Neural cell (in vitro differentiated cells): ENCODE results near the gene FAM210A. TPM values are rescaled to one million over a fixed set of nuclear protein-coding genes. Genes with fewer than 3 reads are reported as not detected.
A peak's percentile ranks its signal among the peaks of the same experiment; 100 is the strongest.

Experiments used
- H2AFZ ChIP-seq: fragments of 200-600, 300-800 bp; sonication (generic), shearing (Covaris generic); 2 replicates; pipeline ENCODE4 v1.6.0; 2014; ENCODE audit warnings: low read depth, mild to moderate bottlenecking, antibody characterized with exemption, low read length, moderate library complexity
- H3F3A ChIP-seq: fragments of 200-600 bp; shearing (Covaris generic); 2 replicates; pipeline ENCODE4 v1.6.1; 2016; ENCODE audit warnings: mild to moderate bottlenecking, moderate library complexity, mixed read lengths, antibody characterized with exemption, low read length; ENCODE audit not compliant: insufficient read depth, poor library complexity, severe bottlenecking
- H3K27ac ChIP-seq: fragments of 200-600, 300-800 bp; sonication (generic), shearing (Covaris generic); 2 replicates; pipeline ENCODE4 v1.5.1; 2014; ENCODE audit warnings: mild to moderate bottlenecking, low read length, moderate library complexity
- H3K27me3 ChIP-seq: fragments of 300-800, 200-600 bp; sonication (generic), shearing (Covaris generic); 2 replicates; pipeline ENCODE4 v1.6.0; 2014; ENCODE audit warnings: mild to moderate bottlenecking, low read depth, low read length, moderate library complexity; ENCODE audit not compliant: insufficient read depth
- H3K36me3 ChIP-seq: fragments of 300-800, 200-600 bp; sonication (generic), shearing (Covaris generic); 2 replicates; pipeline ENCODE4 v1.5.1; 2014; ENCODE audit warnings: mild to moderate bottlenecking, antibody characterized with exemption, low read length, moderate library complexity; ENCODE audit not compliant: insufficient read depth
- H3K4me2 ChIP-seq: fragments of 300-800, 200-600 bp; sonication (generic), shearing (Covaris generic); 2 replicates; pipeline ENCODE4 v1.6.0; 2014; ENCODE audit warnings: mild to moderate bottlenecking, low read length
- H3K4me3 ChIP-seq: fragments of 300-800, 200-600 bp; sonication (generic), shearing (Covaris generic); 2 replicates; pipeline ENCODE4 v1.5.1; 2014; ENCODE audit warnings: mild to moderate bottlenecking, low read length, moderate library complexity
- H3K79me2 ChIP-seq: fragments of 200-600 bp; shearing (Covaris generic); replicated peaks from 2 replicates; pipeline ENCODE4 v1.6.0; 2014; ENCODE audit warnings: mild to moderate bottlenecking, low read length, moderate library complexity; ENCODE audit not compliant: insufficient read depth
- H3K9ac ChIP-seq: fragments of 300-800, 200-600 bp; sonication (generic), shearing (Covaris generic); 2 replicates; pipeline ENCODE4 v1.6.1; 2016; ENCODE audit warnings: mild to moderate bottlenecking, low read length, mixed read lengths
- H3K9me2 ChIP-seq: fragments of 200-600 bp; shearing (Covaris generic); 2 replicates; pipeline ENCODE4 v1.6.1; 2016; ENCODE audit warnings: mild to moderate bottlenecking, low read length, mixed read lengths; ENCODE audit not compliant: insufficient read depth
- H3K9me3 ChIP-seq: fragments of 200-600, 300-800 bp; sonication (generic), shearing (Covaris generic); 2 replicates; pipeline ENCODE4 v1.6.1; 2016; ENCODE audit warnings: mild to moderate bottlenecking, mixed run types, low read length, moderate library complexity, mixed read lengths
- H4K20me1 ChIP-seq: fragments of 200-600 bp; shearing (Covaris generic); 2 replicates; pipeline ENCODE4 v1.6.1; 2016; ENCODE audit warnings: mild to moderate bottlenecking, mixed run types; ENCODE audit not compliant: insufficient read depth
- EP300 ChIP-seq: fragments of 450-650 bp; conservative IDR thresholded peaks from 2 replicates; pipeline ENCODE4 v1.6.1; 2014; ENCODE audit warnings: antibody characterized with exemption, mild to moderate bottlenecking, moderate library complexity; ENCODE audit not compliant: poor library complexity, severe bottlenecking
- EZH2 ChIP-seq: fragments of 200-600, 300-800 bp; shearing (Covaris generic), sonication (generic); IDR thresholded peaks from 2 replicates; pipeline ENCODE4 v1.6.1; 2014; ENCODE audit warnings: antibody characterized with exemption, low read length, borderline replicate concordance, mild to moderate bottlenecking; ENCODE audit not compliant: insufficient read depth, poor library complexity, severe bottlenecking
- MXI1 ChIP-seq: fragments of 450-650 bp; conservative IDR thresholded peaks from 2 replicates; pipeline ENCODE4 v1.6.1; 2014; ENCODE audit warnings: antibody characterized with exemption, mild to moderate bottlenecking; ENCODE audit not compliant: poor library complexity, severe bottlenecking
- RAD21 ChIP-seq: fragments of 450-650 bp; conservative IDR thresholded peaks from 2 replicates; pipeline ENCODE4 v1.6.1; 2014; ENCODE audit warnings: antibody characterized with exemption, mild to moderate bottlenecking, moderate library complexity
- SMC3 ChIP-seq: fragments of 450-650 bp; conservative IDR thresholded peaks from 2 replicates; pipeline ENCODE4 v1.6.1; 2014; ENCODE audit warnings: antibody characterized with exemption, mild to moderate bottlenecking, moderate library complexity; ENCODE audit not compliant: poor library complexity
- polyA plus RNA-seq: library from polyadenylated mRNA; depleted of rRNA; stranded (reverse); fragments of >200 nt; gene quantifications from 2 replicates; pipeline ENCODE4 v1.2.3, GENCODE V29; 2014
- TF ChIP-seq, protein P1 (sequence below): IDR thresholded peaks from 2 replicates; pipeline ENCODE4 v1.6.1; 2012; ENCODE audit warnings: borderline replicate concordance
- TF ChIP-seq, protein P2 (sequence below): fragments of 450-650 bp; IDR thresholded peaks from 2 replicates; pipeline ENCODE4 v1.5.1; 2014; ENCODE audit warnings: antibody characterized with exemption, mild to moderate bottlenecking, moderate library complexity; ENCODE audit not compliant: poor library complexity, severe bottlenecking

Gene FAM210A
- polyA plus RNA-seq, 1 donor from 2014 or later, result 11.5 TPM

DNA sequence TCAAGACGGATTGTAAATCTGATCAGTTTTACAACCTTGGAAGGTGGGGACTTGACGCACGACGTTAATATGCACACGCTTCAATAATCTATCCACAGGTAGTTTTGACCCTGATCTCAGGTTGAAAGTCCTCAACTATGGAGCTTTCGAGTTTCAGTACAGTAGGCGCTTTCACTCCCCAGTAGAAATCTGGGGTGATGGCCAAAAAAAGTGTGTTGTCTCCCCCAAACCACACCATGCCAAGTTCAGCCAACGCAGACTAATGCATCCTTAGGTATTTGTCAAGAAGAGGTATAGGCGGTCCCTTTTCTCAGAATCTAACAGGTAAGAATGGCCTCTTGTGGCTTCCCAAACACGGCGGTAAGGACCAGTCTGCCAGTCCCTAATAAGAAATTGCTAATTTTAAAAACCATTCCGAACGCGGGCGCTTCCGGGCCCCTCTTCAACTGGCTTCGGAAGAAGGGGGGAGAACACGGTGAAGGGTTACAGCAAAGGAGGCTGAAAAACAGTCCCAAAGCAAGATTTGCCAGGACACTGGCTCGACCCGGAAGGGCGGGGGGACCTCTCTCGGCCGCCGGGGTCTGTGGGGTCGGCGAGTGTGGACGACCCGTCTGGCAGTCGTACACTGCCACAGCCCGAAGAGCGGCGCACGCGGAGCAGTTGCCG is 659 bp downstream of the FAM210A start:
- Histone ChIP-seq H4K20me1 (no peaks in the 10 kb centered on the region), H3K79me2 (peaks cover 48% of the 10 kb centered on the region), H3K9ac (peak overlapping the region; percentile 87), H3K27me3 (no peaks in the 10 kb centered on the region), H3K4me2 (peak overlapping the region; percentile 88), H2AFZ (peak overlapping the region; percentile 57), H3K4me3 (peak overlapping the region; percentile 88), H3K9me3 (no peaks in the 10 kb centered on the region), H3K9me2 (no peaks in the 10 kb centered on the region), H3F3A (no peaks in the 10 kb centered on the region), H3K36me3 (peaks cover 3% of the 10 kb centered on the region), H3K27ac (peak overlapping the region; percentile 91)
- TF ChIP-seq, protein P1, sequence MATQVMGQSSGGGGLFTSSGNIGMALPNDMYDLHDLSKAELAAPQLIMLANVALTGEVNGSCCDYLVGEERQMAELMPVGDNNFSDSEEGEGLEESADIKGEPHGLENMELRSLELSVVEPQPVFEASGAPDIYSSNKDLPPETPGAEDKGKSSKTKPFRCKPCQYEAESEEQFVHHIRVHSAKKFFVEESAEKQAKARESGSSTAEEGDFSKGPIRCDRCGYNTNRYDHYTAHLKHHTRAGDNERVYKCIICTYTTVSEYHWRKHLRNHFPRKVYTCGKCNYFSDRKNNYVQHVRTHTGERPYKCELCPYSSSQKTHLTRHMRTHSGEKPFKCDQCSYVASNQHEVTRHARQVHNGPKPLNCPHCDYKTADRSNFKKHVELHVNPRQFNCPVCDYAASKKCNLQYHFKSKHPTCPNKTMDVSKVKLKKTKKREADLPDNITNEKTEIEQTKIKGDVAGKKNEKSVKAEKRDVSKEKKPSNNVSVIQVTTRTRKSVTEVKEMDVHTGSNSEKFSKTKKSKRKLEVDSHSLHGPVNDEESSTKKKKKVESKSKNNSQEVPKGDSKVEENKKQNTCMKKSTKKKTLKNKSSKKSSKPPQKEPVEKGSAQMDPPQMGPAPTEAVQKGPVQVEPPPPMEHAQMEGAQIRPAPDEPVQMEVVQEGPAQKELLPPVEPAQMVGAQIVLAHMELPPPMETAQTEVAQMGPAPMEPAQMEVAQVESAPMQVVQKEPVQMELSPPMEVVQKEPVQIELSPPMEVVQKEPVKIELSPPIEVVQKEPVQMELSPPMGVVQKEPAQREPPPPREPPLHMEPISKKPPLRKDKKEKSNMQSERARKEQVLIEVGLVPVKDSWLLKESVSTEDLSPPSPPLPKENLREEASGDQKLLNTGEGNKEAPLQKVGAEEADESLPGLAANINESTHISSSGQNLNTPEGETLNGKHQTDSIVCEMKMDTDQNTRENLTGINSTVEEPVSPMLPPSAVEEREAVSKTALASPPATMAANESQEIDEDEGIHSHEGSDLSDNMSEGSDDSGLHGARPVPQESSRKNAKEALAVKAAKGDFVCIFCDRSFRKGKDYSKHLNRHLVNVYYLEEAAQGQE, result peak; percentile 6
- TF ChIP-seq, protein P2, sequence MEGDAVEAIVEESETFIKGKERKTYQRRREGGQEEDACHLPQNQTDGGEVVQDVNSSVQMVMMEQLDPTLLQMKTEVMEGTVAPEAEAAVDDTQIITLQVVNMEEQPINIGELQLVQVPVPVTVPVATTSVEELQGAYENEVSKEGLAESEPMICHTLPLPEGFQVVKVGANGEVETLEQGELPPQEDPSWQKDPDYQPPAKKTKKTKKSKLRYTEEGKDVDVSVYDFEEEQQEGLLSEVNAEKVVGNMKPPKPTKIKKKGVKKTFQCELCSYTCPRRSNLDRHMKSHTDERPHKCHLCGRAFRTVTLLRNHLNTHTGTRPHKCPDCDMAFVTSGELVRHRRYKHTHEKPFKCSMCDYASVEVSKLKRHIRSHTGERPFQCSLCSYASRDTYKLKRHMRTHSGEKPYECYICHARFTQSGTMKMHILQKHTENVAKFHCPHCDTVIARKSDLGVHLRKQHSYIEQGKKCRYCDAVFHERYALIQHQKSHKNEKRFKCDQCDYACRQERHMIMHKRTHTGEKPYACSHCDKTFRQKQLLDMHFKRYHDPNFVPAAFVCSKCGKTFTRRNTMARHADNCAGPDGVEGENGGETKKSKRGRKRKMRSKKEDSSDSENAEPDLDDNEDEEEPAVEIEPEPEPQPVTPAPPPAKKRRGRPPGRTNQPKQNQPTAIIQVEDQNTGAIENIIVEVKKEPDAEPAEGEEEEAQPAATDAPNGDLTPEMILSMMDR, result no peak

DNA sequence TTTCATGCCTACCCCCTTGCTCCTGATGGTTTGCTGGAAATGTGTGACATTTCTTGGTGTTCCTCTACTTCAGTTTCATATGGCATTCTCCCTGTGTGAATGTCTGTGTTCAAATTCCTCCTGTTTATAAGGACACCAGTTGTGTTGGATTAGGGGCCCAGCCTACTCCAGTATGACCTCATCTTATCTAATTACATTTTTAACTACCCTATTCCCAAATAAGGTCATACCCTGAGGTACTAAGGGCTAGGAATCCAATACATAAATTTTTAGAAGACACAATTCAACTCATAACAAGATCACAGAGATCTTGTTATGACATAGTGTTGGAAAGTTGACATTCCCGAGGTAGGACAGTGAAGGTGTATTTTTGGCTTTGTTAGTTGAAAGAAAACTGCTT is 5.5 kb downstream of the FAM210A start:
- Histone ChIP-seq H4K20me1 (no peaks in the 10 kb centered on the region), H3K79me2 (peaks cover 13% of the 10 kb centered on the region)

More for the DNA sequence above, 5.5 kb downstream of the FAM210A start:
- Histone ChIP-seq H3K9ac (no peak overlapping the region), H3K9me3 (no peaks in the 10 kb centered on the region), H3K27ac (no peak overlapping the region), H2AFZ (no peak overlapping the region), H3K9me2 (no peaks in the 10 kb centered on the region), H3K4me3 (no peak overlapping the region), H3K4me2 (no peak overlapping the region), H3F3A (no peaks in the 10 kb centered on the region), H3K27me3 (no peaks in the 10 kb centered on the region), H3K36me3 (peaks cover 6% of the 10 kb centered on the region)
- TF ChIP-seq, protein P2, result no peak
- no peak for TF ChIP-seq EZH2
- TF ChIP-seq MXI1, result no peak
- TF ChIP-seq RAD21, result no peak
- TF ChIP-seq SMC3, result no peak
- no peak for TF ChIP-seq EP300
